Upper lobe of left lung (tissue), 6 donors: ENCODE measurements around the gene CENPQ. TPM values are rescaled to one million over a fixed set of nuclear protein-coding genes. Genes with fewer than 3 reads are reported as not detected.

ENCODE experiments used
- ATAC-seq, 2 donors: fragments of 200-7000 bp; cut with Tn5 transposase; one replicate each; pipeline ENCODE4 v1.9.1; 2022; ENCODE audit warnings: mild to moderate bottlenecking in 2 of 2, moderate library complexity in 2 of 2; ENCODE audit not compliant: low FRiP score in 2 of 2
- DNase-seq, 2 donors: peaks; one replicate each; pipeline ENCODE4 v3.0.0-alpha.2; 2019 to 2020
- H3K27ac ChIP-seq, 4 donors: fragments of 200-600 bp; sonication (generic); one replicate each; pipeline ENCODE4 v1.5.1; 2016 to 2019
- H3K27me3 ChIP-seq, 4 donors: fragments of 200-600 bp; sonication (generic); one replicate each; pipeline ENCODE4 v1.5.1; 2017 to 2019
- H3K36me3 ChIP-seq, 4 donors: fragments of 200-600 bp; sonication (generic); one replicate each; pipeline ENCODE4 v1.5.1; 2016 to 2019
- H3K4me1 ChIP-seq, 4 donors: fragments of 200-600 bp; sonication (generic); one replicate each; pipeline ENCODE4 v1.5.1; 2018 to 2019
- H3K4me3 ChIP-seq, 4 donors: fragments of 200-600 bp; sonication (generic); one replicate each; pipeline ENCODE4 v1.5.1; 2017 to 2019; ENCODE audit warnings: mild to moderate bottlenecking in 2 of 4, moderate library complexity in 1 of 4
- H3K9me3 ChIP-seq, 4 donors: fragments of 200-600 bp; sonication (generic); one replicate each; pipeline ENCODE4 v1.5.1; 2018 to 2019
- EP300 ChIP-seq, 4 donors: sonication (generic); formaldehyde crosslinking; IDR thresholded peaks; one replicate each; pipeline ENCODE4 v1.5.1; 2017; ENCODE audit warnings: antibody characterized with exemption in 4 of 4, control low read depth in 2 of 4
- POLR2A ChIP-seq, 4 donors: fragments of 450-650 bp; IDR thresholded peaks; one replicate each; pipeline ENCODE4 v1.5.1; 2016 to 2017; ENCODE audit warnings: antibody characterized with exemption in 4 of 4, mild to moderate bottlenecking in 2 of 4
- POLR2AphosphoS5 ChIP-seq, 2 donors: sonication (generic); formaldehyde crosslinking; IDR thresholded peaks; one replicate each; pipeline ENCODE4 v1.5.1; 2017; ENCODE audit warnings: antibody characterized with exemption in 2 of 2
- WGBS, 2 donors: methylation state at CpG; one replicate each; pipeline ENCODE4 v1.1.5; 2017 to 2018; 5-methylcytosine and 5-hydroxymethylcytosine counted together
- total RNA-seq, 6 donors: library from RNA; depleted of rRNA in 4 of 6; stranded (reverse); fragments of >200 nt in 4 of 6; gene quantifications; one replicate each; pipeline versions ENCODE4 v1.1.0 to v1.2.1, GENCODE V29; 2016 to 2021
- TF ChIP-seq, protein P1 (sequence below), 6 experiments: fragments of 450-650 bp in 4 of 6; fragments of 200-600 bp in 2 of 6; sonication (generic) in 2 of 6; IDR thresholded peaks; one replicate each; pipeline ENCODE4 v1.5.1; 2016 to 2019; ENCODE audit warnings: antibody characterized with exemption in 6 of 6
- donor health status: DM: no; HTN: no; CAD: no; lungs with moderate emphysema.
- donor health status: DM: no; HTN: yes; CAD: no; lungs with severe emphysema.

The CENPQ gene
- total RNA-seq, 6 donors from 2014 or later: 0.22 to 4.1 (median 3.6) TPM; not detected in 1

DNA sequence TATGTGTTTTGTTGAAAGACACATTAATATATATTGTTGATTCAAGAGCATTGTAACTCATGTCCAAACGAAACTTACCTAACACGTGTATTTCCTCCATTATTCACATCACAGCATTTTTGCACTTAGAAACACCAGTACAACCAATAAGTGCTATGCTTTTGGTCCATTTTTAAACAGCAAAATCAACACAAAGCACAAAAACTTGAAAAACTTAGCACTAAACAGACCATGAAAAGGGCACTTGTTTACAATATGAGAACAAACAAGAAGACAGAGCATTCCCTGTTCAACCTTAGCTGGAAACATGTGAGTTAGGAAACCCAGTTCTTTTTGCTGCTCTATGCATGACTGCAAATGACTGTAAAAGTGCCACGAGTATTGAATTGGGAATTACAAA, 46.2 kb downstream of the CENPQ start:
- ATAC-seq: no peak
- 68 to 80% methylated on average over 3 of the region's 3 CpGs for WGBS, 2 donors
- TF ChIP-seq EP300 (IDR thresholded peaks at IDR 0.05) (no peak), POLR2AphosphoS5 (IDR thresholded peaks at IDR 0.05) (no peak), POLR2A (IDR thresholded peaks at IDR 0.05) (no peak)
- TF ChIP-seq, protein P1, sequence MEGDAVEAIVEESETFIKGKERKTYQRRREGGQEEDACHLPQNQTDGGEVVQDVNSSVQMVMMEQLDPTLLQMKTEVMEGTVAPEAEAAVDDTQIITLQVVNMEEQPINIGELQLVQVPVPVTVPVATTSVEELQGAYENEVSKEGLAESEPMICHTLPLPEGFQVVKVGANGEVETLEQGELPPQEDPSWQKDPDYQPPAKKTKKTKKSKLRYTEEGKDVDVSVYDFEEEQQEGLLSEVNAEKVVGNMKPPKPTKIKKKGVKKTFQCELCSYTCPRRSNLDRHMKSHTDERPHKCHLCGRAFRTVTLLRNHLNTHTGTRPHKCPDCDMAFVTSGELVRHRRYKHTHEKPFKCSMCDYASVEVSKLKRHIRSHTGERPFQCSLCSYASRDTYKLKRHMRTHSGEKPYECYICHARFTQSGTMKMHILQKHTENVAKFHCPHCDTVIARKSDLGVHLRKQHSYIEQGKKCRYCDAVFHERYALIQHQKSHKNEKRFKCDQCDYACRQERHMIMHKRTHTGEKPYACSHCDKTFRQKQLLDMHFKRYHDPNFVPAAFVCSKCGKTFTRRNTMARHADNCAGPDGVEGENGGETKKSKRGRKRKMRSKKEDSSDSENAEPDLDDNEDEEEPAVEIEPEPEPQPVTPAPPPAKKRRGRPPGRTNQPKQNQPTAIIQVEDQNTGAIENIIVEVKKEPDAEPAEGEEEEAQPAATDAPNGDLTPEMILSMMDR (IDR thresholded peaks at IDR 0.05): no peak

DNA sequence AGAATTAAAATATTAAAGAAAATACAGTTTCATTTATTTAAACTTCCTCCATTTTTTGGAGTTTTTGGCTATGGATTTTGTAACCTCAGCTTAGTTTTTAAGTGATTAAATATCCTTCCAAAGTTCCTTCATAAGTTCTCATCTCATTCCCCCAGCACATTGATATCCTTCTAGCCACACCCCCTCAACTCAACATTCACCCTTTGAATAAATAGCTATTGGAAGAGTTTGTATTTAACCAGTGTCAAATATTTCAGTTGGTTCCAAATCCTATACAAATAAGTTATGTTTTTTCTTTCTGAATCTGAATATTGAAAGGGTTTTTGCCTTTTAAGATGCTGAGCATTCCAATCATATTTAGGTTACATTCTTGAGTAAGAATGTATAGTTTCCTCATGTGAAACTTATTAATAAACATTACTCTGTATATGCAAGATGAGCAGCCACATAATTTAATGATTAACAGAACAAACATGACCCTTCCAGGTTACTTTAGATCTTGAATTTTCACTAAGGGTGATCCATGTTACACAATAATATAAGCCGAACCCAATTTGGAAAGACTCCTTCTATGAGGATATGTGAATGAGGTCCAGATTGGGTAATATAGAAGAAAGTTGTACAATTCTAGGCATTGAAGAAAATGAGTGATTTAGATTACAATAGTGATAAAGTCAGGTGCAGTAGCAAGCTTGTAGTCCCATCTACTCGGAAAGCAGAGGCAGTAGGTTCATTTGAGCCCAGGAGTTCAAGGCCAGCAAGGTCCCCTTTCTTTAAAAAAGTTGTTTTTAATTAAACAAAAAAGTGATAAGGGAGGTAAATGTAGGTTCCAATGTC, 50.2 kb downstream of the CENPQ start:
- ATAC-seq: no peak
- H3K27ac ChIP-seq: no peak overlapping the region
- WGBS, 2 donors: 67 to 71% methylated on average over 2 of the region's 2 CpGs

More for the DNA sequence above, 46.2 kb downstream of the CENPQ start:
- H3K36me3 ChIP-seq: no peaks in the 10 kb centered on the region
- H3K27ac ChIP-seq: no peak overlapping the region
- H3K4me3 ChIP-seq: no peak overlapping the region
- H3K9me3 ChIP-seq: no peaks in the 10 kb centered on the region
- DNase-seq: no peak
- no peaks in the 10 kb centered on the region for H3K4me1 ChIP-seq
- no peaks in the 10 kb centered on the region for H3K27me3 ChIP-seq

DNA sequence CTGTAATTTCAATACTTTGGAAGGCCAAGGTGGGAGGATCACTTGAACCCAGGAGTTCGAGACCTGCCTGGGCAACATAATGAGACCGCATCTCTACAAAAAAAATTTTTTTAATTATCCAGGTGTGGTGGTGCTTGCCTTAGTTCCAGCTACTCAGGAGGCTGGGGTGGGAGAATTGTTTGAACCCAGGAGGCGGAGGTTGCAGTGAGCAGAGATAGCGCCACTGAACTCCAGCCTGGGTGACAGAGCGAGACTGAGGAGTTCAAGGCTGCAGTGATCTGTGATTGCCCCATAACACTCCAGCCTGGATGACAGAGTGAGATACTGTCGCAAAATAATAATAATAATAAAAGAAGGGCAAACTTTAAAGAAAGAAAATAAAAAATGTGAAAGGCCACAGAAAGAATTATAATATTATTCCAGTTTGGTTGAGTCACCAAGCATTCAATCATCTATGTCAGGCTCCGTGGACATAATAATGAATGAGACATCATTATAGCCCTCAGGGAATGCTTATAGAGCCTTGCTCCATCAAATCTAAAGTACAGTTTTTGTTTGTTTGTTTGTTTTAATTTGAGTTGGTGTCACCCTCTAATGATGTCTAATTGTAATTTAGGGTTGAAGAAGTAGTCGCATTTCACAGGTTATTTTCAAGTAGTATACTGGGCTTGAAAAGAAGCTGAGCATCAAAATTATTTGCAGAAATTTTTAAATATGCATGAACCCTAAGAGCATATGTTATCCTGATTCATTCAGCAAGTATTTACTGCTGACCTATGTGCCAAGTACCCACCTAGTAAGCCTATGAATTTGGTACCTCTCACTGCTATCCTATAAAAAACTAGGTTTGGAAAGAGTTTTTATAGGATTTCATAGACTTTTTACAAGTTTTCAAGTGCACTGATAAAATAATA, 51.7 kb downstream of the CENPQ start:
- no peak for TF ChIP-seq EP300 (IDR thresholded peaks at IDR 0.05)
- no peak for TF ChIP-seq POLR2A (IDR thresholded peaks at IDR 0.05)
- TF ChIP-seq POLR2AphosphoS5 (IDR thresholded peaks at IDR 0.05): no peak
- TF ChIP-seq, protein P1 (IDR thresholded peaks at IDR 0.05): no peak
- Histone ChIP-seq H3K4me3 (no peak overlapping the region), H3K9me3 (no peaks in the 10 kb centered on the region), H3K27ac (no peak overlapping the region), H3K36me3 (no peaks in the 10 kb centered on the region), H3K4me1 (no peaks in the 10 kb centered on the region), H3K27me3 (no peaks in the 10 kb centered on the region)
- no peak for DNase-seq
- WGBS, 2 donors: 70 to 82% methylated on average over 8 of the region's 8 CpGs
- no peak for ATAC-seq

More for the DNA sequence above, 50.2 kb downstream of the CENPQ start:
- no peak for TF ChIP-seq POLR2A (IDR thresholded peaks at IDR 0.05)
- TF ChIP-seq, protein P1 (IDR thresholded peaks at IDR 0.05): no peak
- Histone ChIP-seq H3K4me1 (no peaks in the 10 kb centered on the region), H3K36me3 (no peaks in the 10 kb centered on the region), H3K9me3 (no peaks in the 10 kb centered on the region), H3K4me3 (no peak overlapping the region), H3K27me3 (no peaks in the 10 kb centered on the region)
- no peak for DNase-seq

DNA sequence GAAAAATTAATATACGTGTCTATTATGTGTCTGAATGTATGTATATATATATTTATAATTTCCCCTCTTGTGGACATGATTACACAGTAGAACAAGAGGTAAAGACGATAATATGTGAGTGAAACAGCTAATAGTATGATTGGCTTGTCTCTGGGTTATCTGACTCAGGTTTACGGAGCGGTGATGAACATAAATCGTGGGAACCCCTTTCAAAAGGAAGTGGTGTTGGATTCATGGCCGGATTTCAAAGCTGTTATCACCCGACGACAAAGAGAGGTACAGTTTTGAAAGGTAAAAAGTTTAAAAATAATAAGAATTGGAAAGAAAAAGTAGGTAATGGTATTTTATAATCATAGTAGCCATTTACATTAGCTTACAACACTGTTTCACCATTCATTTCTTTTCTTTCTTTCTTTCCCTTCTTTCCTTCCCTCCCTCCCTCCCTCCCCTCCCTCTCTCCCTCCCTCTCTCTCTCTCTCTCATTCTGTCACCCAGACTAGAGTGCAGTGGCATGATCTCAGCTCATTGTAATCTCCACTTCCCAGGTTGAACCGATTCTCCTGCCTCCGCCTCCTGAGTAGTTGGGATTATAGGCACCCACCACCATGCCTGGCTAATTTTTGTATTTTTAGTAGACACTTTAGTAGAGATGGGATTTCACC, 52.4 kb downstream of the CENPQ start:
- TF ChIP-seq POLR2AphosphoS5 (IDR thresholded peaks at IDR 0.05) (no peak), POLR2A (IDR thresholded peaks at IDR 0.05) (no peak), EP300 (IDR thresholded peaks at IDR 0.05) (no peak)
- TF ChIP-seq, protein P1 (IDR thresholded peaks at IDR 0.05): no peak
- no peak for ATAC-seq
- 77 to 78% methylated on average over 10 of the region's 10 CpGs for WGBS, 2 donors

More for the DNA sequence above, 52.4 kb downstream of the CENPQ start:
- Histone ChIP-seq H3K27me3 (no peaks in the 10 kb centered on the region), H3K9me3 (no peaks in the 10 kb centered on the region), H3K4me3 (no peak overlapping the region), H3K27ac (no peak overlapping the region), H3K36me3 (no peaks in the 10 kb centered on the region), H3K4me1 (no peaks in the 10 kb centered on the region)
- no peak for DNase-seq
